Transverse colon (tissue), 4 donors: ENCODE measurements around the gene NEK7.

Experiments used
- CTCF ChIP-seq, 5 experiments: fragments of 200-600 bp in 3 of 5; fragments of 450-650 bp in 2 of 5; sonication (generic) in 3 of 5; IDR thresholded peaks; 1 replicate in 2 of 5; 2 replicates in 3 of 5; pipeline ENCODE4 v1.5.1; 2016 to 2017; ENCODE audit warnings: antibody characterized with exemption in 5 of 5, inconsistent platforms in 3 of 5, mild to moderate bottlenecking in 2 of 5, moderate library complexity in 1 of 5
- EP300 ChIP-seq: sonication (generic); formaldehyde crosslinking; IDR thresholded peaks from one replicate; pipeline ENCODE4 v1.6.1; 2017; ENCODE audit warnings: antibody characterized with exemption, low read depth
- POLR2A ChIP-seq: fragments of 450-650 bp; IDR thresholded peaks from one replicate; pipeline ENCODE4 v1.6.1; 2016; ENCODE audit warnings: antibody characterized with exemption, mild to moderate bottlenecking, moderate library complexity
- POLR2AphosphoS5 ChIP-seq, 3 donors: sonication (generic); formaldehyde crosslinking; IDR thresholded peaks; one replicate each; pipeline ENCODE4 v1.6.1; 2016; ENCODE audit warnings: antibody characterized with exemption in 3 of 3

GRCh38 chr1:198125995-198126735, 30.6 kb upstream of the NEK7 start:
- TF ChIP-seq CTCF (IDR thresholded peaks at IDR 0.05) (no peak), EP300 (no peak), POLR2A (no peak), POLR2AphosphoS5 (IDR thresholded peaks at IDR 0.05) (no peak)
